HepG2 (cell line): Measurements from ENCODE around the gene CASP12. TPM values are rescaled to one million over a fixed set of nuclear protein-coding genes. Genes with fewer than 3 reads are reported as not detected.

Experiments
- ATAC-seq: fragments of 200-7000 bp; cut with Tn5 transposase; 3 replicates; pipeline ENCODE4 v1.9.1; 2020; ENCODE audit warnings: mild to moderate bottlenecking, moderate library complexity
- BruUV-seq: library from RNA; stranded (reverse); fragments of 400-500 nt; replicated peaks from 2 replicates; lab custom pipeline; 2021; lab: Mats Ljungman, UMichigan
- CTCF ChIA-PET: fragments of 300-600 bp; formaldehyde crosslinking; extraction: SDS; loops from one replicate; lab custom pipeline; 2021; ENCODE audit warnings: low total read pairs, inconsistent platforms, low intra/inter-chr PET ratio; lab: Yijun Ruan, JAX
- POLR2A ChIA-PET: fragments of 350-600 bp; sonication (Branson Sonifier 250); formaldehyde crosslinking; loops from one replicate; lab custom pipeline; 2020; ENCODE audit warnings: antibody characterized with exemption, inconsistent platforms; lab: Yijun Ruan, JAX
- DNase-seq: peaks from one replicate; pipeline ENCODE4 v3.0.0-alpha.2; 2015; ENCODE audit warnings: low spot score
- FAIRE-seq: peaks from 3 replicates; lab custom pipeline; 2011; peaks lifted over from hg19 to GRCh38; lab: Jason Lieb, UNC
- H2AFZ ChIP-seq: one replicate; pipeline ENCODE4 v1.6.1; 2011; ENCODE audit warnings: low read length, inconsistent platforms
- H3K27ac ChIP-seq: fragments of 300-600 bp; 3 replicates; pipeline ENCODE4 v1.8.0; 2011; ENCODE audit warnings: mixed run types, mild to moderate bottlenecking, mixed read lengths, low read length, inconsistent platforms; ENCODE audit not compliant: insufficient read depth; ENCODE audit errors: extremely low read length
- H3K27me3 ChIP-seq, 2 experiments: fragments of 200-600 bp in 1 of 2; 2 replicates in 1 of 2; 3 replicates in 1 of 2; pipeline versions ENCODE4 v1.6.0 to v1.8.0; 2011; ENCODE audit warnings: low read length in 2 of 2, mild to moderate bottlenecking in 2 of 2, moderate library complexity in 2 of 2, inconsistent platforms in 1 of 2; ENCODE audit not compliant: insufficient read depth in 2 of 2, control insufficient read depth in 1 of 2
- H3K36me3 ChIP-seq, 2 experiments: fragments of 200-600 bp in 1 of 2; replicated peaks in 1 of 2; 2 replicates in 1 of 2; 3 replicates in 1 of 2; pipeline versions ENCODE4 v1.5.1 to v1.8.0; 2011; ENCODE audit warnings: low read length in 2 of 2, inconsistent platforms in 1 of 2; ENCODE audit not compliant: insufficient read depth in 2 of 2, control insufficient read depth in 1 of 2
- H3K4me1 ChIP-seq: 2 replicates; pipeline ENCODE4 v1.5.1; 2012; ENCODE audit warnings: low read length, inconsistent platforms; ENCODE audit not compliant: insufficient read depth
- H3K4me2 ChIP-seq: 2 replicates; pipeline ENCODE4 v1.6.0; 2011; ENCODE audit warnings: low read depth, low read length, inconsistent platforms
- H3K4me3 ChIP-seq, 3 experiments: fragments of 200-600 bp in 1 of 3; sonication (generic), shearing (Covaris generic) in 1 of 3; replicated peaks in 1 of 3; 2 replicates each; pipeline ENCODE4 v1.5.1; 2011 to 2016; ENCODE audit warnings: low read length in 3 of 3, inconsistent platforms in 2 of 3, low read depth in 2 of 3, mild to moderate bottlenecking in 2 of 3, control low read depth in 1 of 3, mixed read lengths in 1 of 3; ENCODE audit not compliant: insufficient read depth in 1 of 3
- H3K79me2 ChIP-seq: one replicate; pipeline ENCODE4 v1.6.1; 2011; ENCODE audit warnings: low read length, inconsistent platforms; ENCODE audit not compliant: insufficient read depth
- H3K9ac ChIP-seq: 2 replicates; pipeline ENCODE4 v1.6.0; 2011; ENCODE audit warnings: mild to moderate bottlenecking, low read depth, low read length, inconsistent platforms; ENCODE audit not compliant: insufficient read depth
- H3K9me3 ChIP-seq: 2 replicates; pipeline ENCODE4 v1.5.1; 2012; ENCODE audit warnings: mild to moderate bottlenecking, low read length
- H4K20me1 ChIP-seq: 2 replicates; pipeline ENCODE4 v1.6.0; 2011; ENCODE audit warnings: inconsistent platforms, mild to moderate bottlenecking, low read length, moderate library complexity; ENCODE audit not compliant: insufficient read depth
- DPF2 ChIP-seq: sonication (generic); formaldehyde crosslinking; IDR thresholded peaks from 2 replicates; pipeline ENCODE4 v1.4.0; 2020; ENCODE audit warnings: mild to moderate bottlenecking, low read depth, missing genetic modification reagents, borderline replicate concordance
- IKZF4 ChIP-seq: sonication (generic); formaldehyde crosslinking; IDR thresholded peaks from 2 replicates; pipeline ENCODE4 v1.5.1; 2020; ENCODE audit warnings: borderline replicate concordance, mild to moderate bottlenecking, low read depth, missing genetic modification reagents; ENCODE audit errors: not compliant biosample characterization
- JUNB ChIP-seq: sonication (generic); formaldehyde crosslinking; IDR thresholded peaks from 2 replicates; pipeline ENCODE4 v1.8.0; 2022; ENCODE audit warnings: missing genetic modification reagents, mild to moderate bottlenecking, borderline replicate concordance
- THAP9 ChIP-seq: sonication (generic); formaldehyde crosslinking; IDR thresholded peaks from 2 replicates; pipeline ENCODE4; 2020; ENCODE audit warnings: missing genetic modification reagents, mild to moderate bottlenecking, borderline replicate concordance
- ZIK1 ChIP-seq: sonication (generic); formaldehyde crosslinking; IDR thresholded peaks from 2 replicates; pipeline ENCODE4 v1.5.0; 2020; ENCODE audit warnings: mild to moderate bottlenecking, low read depth, missing genetic modification reagents, borderline replicate concordance
- ZMYM3 ChIP-seq: sonication (generic); formaldehyde crosslinking; IDR thresholded peaks from 2 replicates; pipeline ENCODE4 v1.5.1; 2020; ENCODE audit warnings: mild to moderate bottlenecking, missing genetic modification reagents
- ZNF264 ChIP-seq: sonication (generic); formaldehyde crosslinking; IDR thresholded peaks from 2 replicates; pipeline ENCODE4 v1.4.0; 2020; ENCODE audit warnings: missing genetic modification reagents
- WGBS: methylation state at CpG from one replicate; pipeline ENCODE4 v1.1.6; 2017; ENCODE audit warnings: low lambda C conversion rate; 5-methylcytosine and 5-hydroxymethylcytosine counted together
- in situ Hi-C: cut with HindIII; loops from 2 replicates; pipeline ENCODE4 v1.10.0; 2017; ENCODE audit warnings: low pct_unique_long_range_greater_than_20kb; ENCODE audit not compliant: extremely low pct_ligation_motif_present
- intact Hi-C: fragments of 100-400 bp; cut with micrococcal nuclease; formaldehyde crosslinking; loops from one replicate; pipeline ENCODE4 v1.10.0; 2022; ENCODE audit not compliant: unreplicated experiment
- polyA plus RNA-seq, 8 experiments: library from polyadenylated mRNA; depleted of rRNA in 3 of 8; stranded (reverse) in 7 of 8; unstranded in 1 of 8; fragments of >200 nt; fragmentation: Illumina TruSeq in 4 of 8; extraction: Trizol in 4 of 8; gene quantifications; 2 replicates each; pipeline versions ENCODE4 v1.2.1 to v1.2.3, GENCODE V29; 2011 to 2016; ENCODE audit warnings: low read depth in 4 of 8, missing spikeins in 1 of 8, mixed read lengths in 1 of 8; ENCODE audit not compliant: insufficient read depth in 1 of 8
- total RNA-seq, 5 experiments: library from RNA; depleted of rRNA; stranded (reverse); fragments of >200 nt; fragmentation: Illumina TruSeq; extraction: Trizol; gene quantifications; 2 replicates each; pipeline ENCODE4 v1.2.3, GENCODE V29; 2016; ENCODE audit warnings: low read depth in 1 of 5

Gene CASP12
- total and polyA plus RNA-seq, 2 of the 13 experiments (the other 11 are each of a cell fraction or from before 2014, with no cell fraction given): not detected

- in situ Hi-C loops: no loop called here
- H3K36me3 ChIP-seq: no peaks in the 10 kb centered on the region
- no peaks in the 10 kb centered on the region for H3K4me1 ChIP-seq
- ChIA-PET CTCF (no interaction called here), POLR2A (no interaction called here)
- no peak overlapping the region for H3K27ac ChIP-seq
- H3K4me2 ChIP-seq: no peak overlapping the region
- intact Hi-C loops: no loop called here
- 5% methylated on average over 2 of the region's 2 CpGs for WGBS
- H2AFZ ChIP-seq: no peak overlapping the region
- H3K27me3 ChIP-seq: no peaks in the 10 kb centered on the region
- FAIRE-seq (no peak), ATAC-seq (no peak), DNase-seq (no peak)
- H3K79me2 ChIP-seq: no peaks in the 10 kb centered on the region
- no peaks in the 10 kb centered on the region; the same call in 1 of the 2 replicates for H3K9me3 ChIP-seq
- no TSS peak for BruUV-seq
- no peak overlapping the region for H3K9ac ChIP-seq
- no peak overlapping the region for H3K4me3 ChIP-seq
- no peak for TF ChIP-seq IKZF4 (CRISPR knock-in tag)
- TF ChIP-seq ZMYM3: no peak
- TF ChIP-seq ZIK1: no peak
- no peak for TF ChIP-seq THAP9 (CRISPR knock-in tag)
- TF ChIP-seq JUNB: no peak
- no peak for TF ChIP-seq DPF2 (CRISPR knock-in tag)
- TF ChIP-seq ZNF264 (CRISPR knock-in tag): no peak
- H4K20me1 ChIP-seq: no peaks in the 10 kb centered on the region
These were observed 31.4 kb downstream of the CASP12 start for GRCh38 chr11:104866815-104867214.
